ENCODE measurements around the gene MRPL24.

DNA sequence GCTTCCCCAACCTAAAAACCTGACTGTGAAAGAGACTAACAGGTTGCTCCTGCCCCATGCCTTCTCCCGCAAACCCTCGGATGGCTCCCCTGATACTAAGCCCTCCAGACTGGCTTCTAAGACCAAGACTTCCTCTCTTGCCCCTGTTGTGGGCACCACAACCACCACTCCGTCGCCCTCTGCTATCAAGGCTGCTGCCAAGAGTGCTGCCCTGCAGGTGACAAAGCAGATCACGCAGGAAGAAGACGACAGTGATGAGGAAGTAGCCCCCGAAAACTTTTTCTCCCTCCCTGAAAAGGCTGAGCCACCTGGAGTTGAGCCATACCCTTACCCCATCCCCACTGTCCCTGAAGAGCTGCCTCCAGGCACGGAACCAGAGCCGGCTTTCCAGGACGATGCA, 45.8 kb upstream of the MRPL24 start:
- TF ChIP-seq TAF7 (optimal IDR thresholded peaks at IDR 0.05; ENCODE audit: borderline replicate concordance, low read depth, low read length) (no peak), CREB1 (IDR thresholded peaks at IDR 0.05) (no peak), JUND (IDR thresholded peaks at IDR 0.05; ENCODE audit: low read length) (no peak), TEAD4 (IDR thresholded peaks at IDR 0.05; ENCODE audit: low read depth, low read length) (no peak), TAF1 (IDR thresholded peaks at IDR 0.05; ENCODE audit: low read depth, low read length) (no peak)
- TF ChIP-seq, protein P1, sequence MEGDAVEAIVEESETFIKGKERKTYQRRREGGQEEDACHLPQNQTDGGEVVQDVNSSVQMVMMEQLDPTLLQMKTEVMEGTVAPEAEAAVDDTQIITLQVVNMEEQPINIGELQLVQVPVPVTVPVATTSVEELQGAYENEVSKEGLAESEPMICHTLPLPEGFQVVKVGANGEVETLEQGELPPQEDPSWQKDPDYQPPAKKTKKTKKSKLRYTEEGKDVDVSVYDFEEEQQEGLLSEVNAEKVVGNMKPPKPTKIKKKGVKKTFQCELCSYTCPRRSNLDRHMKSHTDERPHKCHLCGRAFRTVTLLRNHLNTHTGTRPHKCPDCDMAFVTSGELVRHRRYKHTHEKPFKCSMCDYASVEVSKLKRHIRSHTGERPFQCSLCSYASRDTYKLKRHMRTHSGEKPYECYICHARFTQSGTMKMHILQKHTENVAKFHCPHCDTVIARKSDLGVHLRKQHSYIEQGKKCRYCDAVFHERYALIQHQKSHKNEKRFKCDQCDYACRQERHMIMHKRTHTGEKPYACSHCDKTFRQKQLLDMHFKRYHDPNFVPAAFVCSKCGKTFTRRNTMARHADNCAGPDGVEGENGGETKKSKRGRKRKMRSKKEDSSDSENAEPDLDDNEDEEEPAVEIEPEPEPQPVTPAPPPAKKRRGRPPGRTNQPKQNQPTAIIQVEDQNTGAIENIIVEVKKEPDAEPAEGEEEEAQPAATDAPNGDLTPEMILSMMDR (IDR thresholded peaks at IDR 0.05; ENCODE audit: control extremely low read depth in 1 of 3, insufficient read depth in 1 of 3, low read depth in 1 of 3, low read length in 3 of 3): no peak
- TF ChIP-seq, protein P2, sequence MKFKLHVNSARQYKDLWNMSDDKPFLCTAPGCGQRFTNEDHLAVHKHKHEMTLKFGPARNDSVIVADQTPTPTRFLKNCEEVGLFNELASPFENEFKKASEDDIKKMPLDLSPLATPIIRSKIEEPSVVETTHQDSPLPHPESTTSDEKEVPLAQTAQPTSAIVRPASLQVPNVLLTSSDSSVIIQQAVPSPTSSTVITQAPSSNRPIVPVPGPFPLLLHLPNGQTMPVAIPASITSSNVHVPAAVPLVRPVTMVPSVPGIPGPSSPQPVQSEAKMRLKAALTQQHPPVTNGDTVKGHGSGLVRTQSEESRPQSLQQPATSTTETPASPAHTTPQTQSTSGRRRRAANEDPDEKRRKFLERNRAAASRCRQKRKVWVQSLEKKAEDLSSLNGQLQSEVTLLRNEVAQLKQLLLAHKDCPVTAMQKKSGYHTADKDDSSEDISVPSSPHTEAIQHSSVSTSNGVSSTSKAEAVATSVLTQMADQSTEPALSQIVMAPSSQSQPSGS (IDR thresholded peaks at IDR 0.05; ENCODE audit: low read length): no peak
- TF ChIP-seq, protein P3, sequence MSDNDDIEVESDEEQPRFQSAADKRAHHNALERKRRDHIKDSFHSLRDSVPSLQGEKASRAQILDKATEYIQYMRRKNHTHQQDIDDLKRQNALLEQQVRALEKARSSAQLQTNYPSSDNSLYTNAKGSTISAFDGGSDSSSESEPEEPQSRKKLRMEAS (IDR thresholded peaks at IDR 0.05): no peak

Data from H1 (cell line).